Suppressor macrophage treated with lipopolysaccharide for 4 hours (primary cell): Measurements from ENCODE around the gene BLOC1S6.

ENCODE experiments used
- DNase-seq: peaks from one replicate; pipeline ENCODE4 v3.0.0-alpha.2; 2020

BLOC1S6 gene

GRCh38 chr15:45588219-45588875, 1.2 kb downstream of the BLOC1S6 start:
- DNase-seq, result peak; percentile 21

- peak; percentile 36 for DNase-seq
These were observed 2.1 kb downstream of the BLOC1S6 start for GRCh38 chr15:45589256-45589655.

DNA sequence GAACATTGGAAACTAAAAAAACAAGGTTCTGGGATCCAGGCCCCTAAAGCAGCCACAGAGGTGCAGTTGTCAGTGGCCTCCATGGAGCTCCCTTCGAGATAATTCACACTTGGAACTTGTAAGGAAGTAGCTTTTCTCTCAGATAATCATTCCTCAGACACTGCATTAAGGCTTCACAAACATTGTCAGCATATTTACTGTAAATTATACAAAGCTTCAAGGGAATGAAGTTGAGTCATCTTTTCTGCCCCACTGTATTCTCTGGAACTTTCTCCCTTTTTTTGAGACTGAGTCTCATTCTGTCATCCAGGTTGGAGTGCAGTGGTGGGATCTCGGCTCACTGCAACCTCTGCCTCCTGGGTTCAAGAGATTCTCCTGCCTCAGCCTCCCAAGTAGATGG, 7.1 kb downstream of the BLOC1S6 start:
- no peak for DNase-seq

GRCh38 chr15:45594835-45595530, 7.8 kb downstream of the BLOC1S6 start:
- no peak for DNase-seq

DNA sequence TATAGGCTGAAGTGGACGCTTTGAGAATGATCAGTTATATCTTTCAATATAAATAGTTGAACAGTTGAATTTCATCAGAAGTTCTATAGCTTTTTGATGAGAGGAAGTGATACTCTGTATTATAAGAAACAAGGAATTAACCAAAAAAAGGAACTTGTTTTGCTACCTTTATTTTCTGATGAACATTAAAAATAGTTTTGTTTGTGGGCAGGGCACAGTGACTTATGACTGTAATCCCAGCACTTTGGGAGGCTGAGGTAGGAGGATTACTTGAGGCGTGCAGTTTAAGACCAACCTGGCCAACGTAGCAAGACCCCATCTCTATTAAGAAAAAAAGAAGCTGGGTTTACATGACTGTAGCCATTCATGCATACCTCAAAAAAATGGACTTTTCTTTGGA, 16.7 kb downstream of the BLOC1S6 start:
- DNase-seq, result peak; percentile 43

- DNase-seq, result peak; percentile 81
These were observed 17.1 kb downstream of the BLOC1S6 start for GRCh38 chr15:45604326-45604725.

DNA sequence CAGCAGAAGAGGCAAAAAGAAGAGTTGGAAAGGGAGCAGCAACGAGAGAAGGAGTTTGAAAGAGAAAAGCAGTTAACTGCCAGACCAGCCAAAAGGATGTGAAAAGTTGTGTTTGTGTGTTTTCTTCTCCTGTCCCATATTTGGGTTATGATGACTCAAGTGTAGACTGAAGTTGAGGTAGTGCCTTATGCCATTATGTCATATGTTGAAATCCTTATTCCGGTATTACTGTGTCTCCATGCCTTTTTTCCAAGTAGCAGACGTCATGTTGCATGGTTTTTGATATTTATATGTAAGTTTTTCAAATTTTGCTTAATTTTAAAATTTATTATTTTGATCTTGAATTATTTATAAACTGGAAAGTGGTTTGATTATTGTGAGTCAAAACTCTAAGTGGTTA, 19.2 kb downstream of the BLOC1S6 start:
- peak; percentile 67 for DNase-seq

DNA sequence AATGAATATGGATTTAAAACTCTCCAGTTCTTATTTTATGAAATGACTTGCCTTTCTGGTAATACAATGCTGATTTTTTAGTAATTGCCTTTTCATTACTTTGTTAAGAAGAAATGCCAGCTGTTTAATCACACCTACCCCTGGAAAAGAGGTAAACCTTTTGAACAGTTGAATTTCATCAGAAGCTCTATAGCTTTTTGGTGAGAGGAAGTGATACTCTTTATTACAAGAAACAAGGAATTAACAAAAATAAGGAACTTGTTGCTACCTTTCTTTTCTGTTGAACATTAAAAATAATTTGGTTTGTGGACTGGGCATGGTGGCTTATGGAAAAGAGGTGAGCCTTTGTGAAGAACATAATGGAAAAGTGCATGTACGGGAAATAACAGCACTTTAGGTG, 19.7 kb downstream of the BLOC1S6 start:
- no peak for DNase-seq

DNA sequence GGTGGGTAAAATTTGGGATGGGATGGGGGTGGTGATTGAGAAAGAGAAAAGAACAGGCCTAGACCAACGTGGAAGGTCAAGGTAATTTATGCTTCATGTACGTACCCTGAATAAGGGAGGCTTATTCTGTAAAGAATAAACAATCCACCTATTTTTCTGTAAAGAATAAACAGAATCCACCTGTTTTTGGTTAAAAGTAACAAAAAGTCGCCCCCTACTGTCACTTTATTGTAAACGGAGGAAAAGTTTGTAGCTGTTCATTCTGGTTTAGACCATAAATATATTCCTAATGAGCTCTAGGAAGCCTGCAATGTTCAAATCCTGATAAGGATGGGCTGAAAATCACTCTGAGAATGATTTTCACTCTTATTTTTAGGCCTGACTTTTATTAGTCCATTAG, 24.1 kb downstream of the BLOC1S6 start:
- DNase-seq, result peak; percentile 58

DNA sequence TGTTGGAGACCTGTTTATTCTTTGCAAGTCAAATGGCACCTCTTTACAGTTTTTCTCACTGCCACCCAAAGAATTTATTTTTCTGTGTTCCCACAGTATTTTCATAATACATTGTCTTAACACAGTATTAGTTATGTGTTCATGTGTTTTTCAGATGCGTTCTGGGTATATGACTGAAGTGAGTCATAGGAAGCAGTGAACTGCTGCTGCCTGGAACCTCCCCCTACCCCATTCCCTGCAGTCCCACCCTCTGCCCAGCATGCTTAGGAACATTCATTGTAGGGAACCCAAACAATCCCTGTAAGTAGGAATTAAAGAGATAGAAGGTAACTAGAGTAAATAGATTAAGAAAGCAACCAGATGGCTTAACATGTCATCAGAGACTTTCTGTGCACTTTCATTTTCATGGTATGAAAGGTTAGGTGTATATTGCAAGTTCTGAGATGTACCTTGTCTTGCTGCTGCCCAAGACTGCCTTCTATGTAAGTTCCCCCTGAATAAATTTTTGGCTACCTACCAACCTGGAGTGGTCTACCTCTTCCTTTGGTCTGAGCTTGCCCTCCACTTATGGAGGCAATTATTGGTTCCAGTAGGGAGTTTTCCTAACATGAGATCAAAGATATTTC, 25.7 kb downstream of the BLOC1S6 start:
- DNase-seq, result no peak

DNA sequence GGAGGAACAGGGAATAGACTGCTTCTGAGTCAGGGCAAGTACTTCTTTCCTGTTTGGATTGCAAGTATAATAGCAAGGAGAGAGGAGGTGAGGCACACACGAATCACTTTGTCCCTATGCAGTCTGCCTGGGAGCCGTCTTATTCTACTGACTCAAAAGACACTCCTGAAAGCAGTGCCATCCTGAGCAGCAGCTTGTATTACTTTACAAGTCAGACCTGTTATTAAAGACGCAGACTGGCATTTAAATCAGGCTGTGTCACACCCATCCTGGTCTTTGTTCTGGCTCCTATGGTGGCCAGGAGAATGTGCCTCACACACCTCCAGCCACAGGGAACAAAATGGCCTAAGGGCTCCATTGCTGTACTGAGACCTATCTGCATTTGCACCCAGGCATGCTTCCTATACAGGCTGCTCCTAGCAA, 29.7 kb downstream of the BLOC1S6 start:
- no peak for DNase-seq

GRCh38 chr15:45618813-45619212, 31.6 kb downstream of the BLOC1S6 start:
- no peak for DNase-seq

- no peak for DNase-seq
These were observed 41.0 kb downstream of the BLOC1S6 start for GRCh38 chr15:45628136-45628535.

- DNase-seq, result peak; percentile 64
These were observed 43.9 kb downstream of the BLOC1S6 start for GRCh38 chr15:45630917-45631691.

DNA sequence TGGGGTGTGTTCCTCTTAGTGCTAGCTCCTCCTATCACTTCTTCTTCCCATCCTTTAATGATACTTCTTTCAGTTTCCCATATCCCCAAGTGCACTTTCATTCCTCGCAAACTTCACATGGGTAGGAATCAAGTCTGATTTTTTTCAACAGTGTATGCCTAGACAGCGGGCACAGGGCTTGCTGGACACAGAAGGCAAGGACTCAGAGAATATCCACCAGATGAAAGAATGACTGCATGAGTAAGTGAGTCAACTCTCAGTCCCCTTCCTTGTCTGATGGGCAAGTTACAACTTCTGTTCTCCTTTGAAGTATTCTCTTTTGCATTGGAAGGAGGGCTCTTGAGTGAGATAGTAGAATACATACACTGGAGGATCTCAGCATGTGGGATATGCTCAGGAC, 44.6 kb downstream of the BLOC1S6 start:
- peak; percentile 72 for DNase-seq

DNA sequence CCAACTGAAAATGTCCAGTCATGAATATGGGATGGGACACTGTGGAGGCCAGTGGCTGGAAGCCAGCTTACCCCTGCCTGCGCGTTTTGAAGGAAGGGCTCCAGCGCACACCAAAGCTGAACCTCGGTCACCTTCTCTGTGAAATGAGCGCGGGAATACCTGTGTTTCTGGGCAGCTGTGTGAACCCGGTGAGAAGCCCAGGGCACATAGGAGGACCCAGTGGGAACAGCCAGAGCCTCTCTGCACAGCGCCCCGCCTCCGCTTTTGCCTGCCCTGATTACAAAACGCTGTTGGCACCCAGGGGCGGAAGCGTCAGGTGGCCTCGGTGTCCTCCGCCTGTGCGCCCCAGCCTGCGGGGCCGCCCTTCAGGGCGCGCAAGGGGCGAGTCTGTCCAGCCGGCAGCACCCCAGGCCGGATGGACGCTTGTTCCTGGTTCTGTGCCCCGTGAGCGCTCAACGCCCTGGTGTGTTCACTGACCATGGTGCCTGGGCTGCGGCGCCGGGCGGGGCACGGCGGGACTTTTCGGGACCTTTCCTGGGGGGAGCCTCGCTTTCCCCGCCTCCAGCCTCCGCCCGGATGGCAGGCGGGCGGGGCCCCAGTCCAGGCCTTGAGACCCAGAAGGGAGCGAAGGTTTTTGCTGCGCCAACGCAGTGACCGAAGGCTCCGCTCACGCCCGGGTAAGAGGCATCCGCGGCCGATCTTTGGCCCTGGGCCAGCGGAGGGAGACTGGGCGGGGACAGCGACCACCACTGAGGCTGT, 47.4 kb downstream of the BLOC1S6 start, which contains the start of gene SQOR:
Gene SQOR (plus strand): TSS at position 598 of the 759 bp plus-strand sequence. CDS start 23,895 bp downstream, outside the sequence.
- peak; percentile 98 for DNase-seq

GRCh38 chr15:45635191-45635638, 48.0 kb downstream of the BLOC1S6 start:
- peak; percentile 59 for DNase-seq

GRCh38 chr15:45635763-45636292, 48.6 kb downstream of the BLOC1S6 start:
- no peak for DNase-seq

GRCh38 chr15:45637141-45637540, 50.0 kb downstream of the BLOC1S6 start:
- no peak for DNase-seq

GRCh38 chr15:45637552-45638033, 50.4 kb downstream of the BLOC1S6 start:
- peak; percentile 95 for DNase-seq

DNA sequence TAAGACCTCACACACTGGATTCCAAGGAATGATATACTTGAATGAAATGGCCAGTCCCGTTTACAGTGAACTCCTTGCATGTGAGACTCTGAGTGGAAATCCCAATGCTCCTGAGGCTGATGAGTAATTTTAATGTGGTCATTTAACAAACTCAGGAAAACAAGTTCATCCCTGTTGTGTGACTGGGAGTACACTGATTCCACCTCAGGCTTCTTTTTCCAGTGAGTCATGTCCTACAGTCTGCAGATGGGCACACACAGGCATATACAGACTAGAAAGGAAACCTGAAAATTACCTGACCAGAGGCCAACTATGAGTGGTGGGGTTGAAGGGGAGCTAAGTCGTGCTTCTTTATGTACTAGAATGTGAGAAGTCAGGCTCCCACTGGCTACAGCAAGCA, 53.4 kb downstream of the BLOC1S6 start:
- peak; percentile 72 for DNase-seq

DNA sequence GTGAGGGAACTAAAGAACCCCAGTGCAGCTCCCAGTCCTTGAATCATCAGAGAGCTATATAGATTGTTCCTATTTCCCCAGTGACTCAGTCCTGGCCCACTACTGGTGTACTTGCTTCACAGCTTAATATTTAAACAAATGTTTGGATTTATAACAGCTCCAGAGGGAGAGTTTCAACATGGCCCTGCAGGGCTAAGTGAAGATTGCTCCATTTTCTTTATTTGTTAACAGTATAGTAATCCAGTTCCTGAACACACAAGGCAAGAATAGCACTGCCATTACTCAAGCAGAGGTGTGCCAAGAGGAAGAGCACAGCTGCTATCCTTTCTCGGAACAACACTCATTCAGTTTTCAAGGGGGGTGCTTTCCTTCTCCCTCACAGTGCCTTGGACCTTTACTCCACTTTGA, 54.2 kb downstream of the BLOC1S6 start:
- DNase-seq, result peak; percentile 93
